GM21619 (cell line): ENCODE data around the gene RAD51B.
"Not testable (repeated sequence)": the region's sequence is repeated elsewhere in the genome, so short reads cannot be mapped to it uniquely, and the experiment has no call there.

Experiments used
- ATAC-seq: cut with Tn5 transposase; IDR thresholded peaks from one replicate; pipeline ENCODE4 v1.9.1; 2021; ENCODE audit not compliant: unreplicated experiment

RAD51B gene

GRCh38 chr14:67977434-67978034 lies 158.0 kb downstream of the RAD51B start:
- ATAC-seq, result no peak

DNA sequence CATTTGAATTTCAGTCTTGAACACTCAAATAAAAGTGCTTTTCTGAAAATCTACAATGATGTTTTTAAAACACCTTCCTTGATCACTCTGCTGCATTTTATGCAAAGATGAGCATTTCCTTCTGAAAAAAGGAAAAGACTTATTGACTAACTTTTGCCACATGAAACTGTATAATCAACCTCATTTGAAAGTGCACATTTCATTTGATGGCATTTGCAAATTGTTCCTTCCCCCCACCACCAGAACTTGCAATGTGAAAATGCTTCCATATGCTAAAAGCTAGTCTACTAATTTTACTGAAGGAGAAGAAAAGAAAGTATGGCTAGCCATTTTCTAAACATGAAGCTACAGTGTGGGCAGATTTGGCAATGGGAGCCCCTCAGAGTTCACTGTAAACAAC lies 159.2 kb downstream of the RAD51B start:
- no peak for ATAC-seq

- no peak for ATAC-seq
Measured at GRCh38 chr14:67982711-67983608, 163.4 kb downstream of the RAD51B start.

GRCh38 chr14:67984274-67984673 lies 164.7 kb downstream of the RAD51B start:
- no peak for ATAC-seq

GRCh38 chr14:67986131-67986841 lies 166.7 kb downstream of the RAD51B start:
- ATAC-seq, result no peak

DNA sequence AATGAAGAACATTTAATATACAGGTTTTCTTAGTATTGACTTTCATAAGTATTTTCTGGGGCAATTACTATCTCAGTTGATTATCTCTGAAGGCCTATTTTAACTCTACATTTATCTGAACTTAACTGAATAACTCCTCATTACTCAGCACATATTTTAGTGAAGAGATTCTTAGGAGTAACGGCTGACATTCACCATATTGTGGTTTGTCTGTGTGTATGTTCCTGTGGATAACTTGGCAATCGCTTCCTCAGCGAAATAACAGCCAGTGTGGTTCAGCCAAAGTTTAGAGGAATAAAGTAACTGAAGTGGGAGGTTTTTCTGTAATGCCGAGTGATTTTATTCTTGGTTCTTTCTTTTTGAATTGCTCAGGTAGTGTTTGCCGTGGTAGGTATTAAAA lies 168.0 kb downstream of the RAD51B start:
- no peak for ATAC-seq

GRCh38 chr14:67988210-67988609 lies 168.6 kb downstream of the RAD51B start:
- ATAC-seq, result not testable (repeated sequence)

- no peak for ATAC-seq
Measured at GRCh38 chr14:67990576-67990975, 171.0 kb downstream of the RAD51B start.

GRCh38 chr14:67994531-67994930 lies 175.0 kb downstream of the RAD51B start:
- no peak for ATAC-seq

DNA sequence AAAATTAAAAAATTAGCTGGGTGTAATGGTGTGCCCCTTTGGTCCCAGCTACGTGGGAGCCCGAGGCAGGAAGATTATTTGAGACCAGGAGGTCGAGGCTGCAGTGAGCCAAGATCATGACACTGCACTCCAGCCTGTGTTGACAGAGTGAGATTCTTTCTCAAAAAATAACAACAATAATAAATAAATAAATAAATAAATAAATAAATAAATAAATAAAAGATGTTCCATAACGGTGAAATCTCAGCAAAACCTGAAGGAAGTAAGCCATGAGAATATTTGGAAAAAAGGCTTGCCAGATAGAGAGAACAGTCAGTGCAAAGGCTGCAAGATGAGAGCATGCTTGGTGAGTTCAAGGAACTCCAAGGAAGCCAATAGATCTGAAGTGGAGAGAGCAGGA lies 176.7 kb downstream of the RAD51B start:
- ATAC-seq, result no peak

DNA sequence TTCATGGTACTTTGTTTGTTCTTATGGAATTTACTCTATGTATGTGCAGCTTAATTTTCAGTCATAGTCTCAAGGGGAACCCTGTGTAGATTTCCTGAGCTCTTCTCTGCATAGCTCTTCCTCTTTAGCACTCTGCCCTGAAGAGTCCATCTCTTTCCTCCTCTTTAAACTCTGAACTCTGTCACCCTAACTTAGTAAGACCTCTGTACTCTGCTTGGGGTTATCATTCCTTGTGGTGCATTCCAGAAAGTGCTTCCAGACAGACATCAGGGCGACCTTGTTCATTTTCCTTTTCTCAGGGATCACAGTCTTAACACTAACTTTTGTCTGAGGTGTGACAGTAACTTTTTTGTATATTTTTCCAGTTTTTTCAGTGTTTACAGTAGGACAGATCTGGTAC lies 179.3 kb downstream of the RAD51B start:
- no peak for ATAC-seq

DNA sequence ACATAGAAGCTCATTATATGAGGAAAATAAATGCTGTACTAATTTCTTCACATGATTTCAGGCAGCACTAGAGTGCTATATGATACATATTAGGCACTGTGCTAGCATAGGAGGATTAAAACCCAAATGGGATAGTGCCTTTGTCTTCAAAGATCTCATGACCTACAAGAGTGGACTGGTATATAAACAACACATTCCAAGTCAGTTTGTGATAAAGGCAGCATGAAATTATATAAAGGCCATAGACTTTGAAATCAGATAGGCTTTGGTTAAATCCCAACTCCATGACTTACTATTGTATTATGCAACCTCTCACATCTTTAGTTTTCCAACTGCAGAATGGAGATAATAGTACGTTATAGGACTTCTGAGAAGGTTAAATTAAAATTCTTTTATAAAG lies 179.7 kb downstream of the RAD51B start:
- no peak for ATAC-seq

DNA sequence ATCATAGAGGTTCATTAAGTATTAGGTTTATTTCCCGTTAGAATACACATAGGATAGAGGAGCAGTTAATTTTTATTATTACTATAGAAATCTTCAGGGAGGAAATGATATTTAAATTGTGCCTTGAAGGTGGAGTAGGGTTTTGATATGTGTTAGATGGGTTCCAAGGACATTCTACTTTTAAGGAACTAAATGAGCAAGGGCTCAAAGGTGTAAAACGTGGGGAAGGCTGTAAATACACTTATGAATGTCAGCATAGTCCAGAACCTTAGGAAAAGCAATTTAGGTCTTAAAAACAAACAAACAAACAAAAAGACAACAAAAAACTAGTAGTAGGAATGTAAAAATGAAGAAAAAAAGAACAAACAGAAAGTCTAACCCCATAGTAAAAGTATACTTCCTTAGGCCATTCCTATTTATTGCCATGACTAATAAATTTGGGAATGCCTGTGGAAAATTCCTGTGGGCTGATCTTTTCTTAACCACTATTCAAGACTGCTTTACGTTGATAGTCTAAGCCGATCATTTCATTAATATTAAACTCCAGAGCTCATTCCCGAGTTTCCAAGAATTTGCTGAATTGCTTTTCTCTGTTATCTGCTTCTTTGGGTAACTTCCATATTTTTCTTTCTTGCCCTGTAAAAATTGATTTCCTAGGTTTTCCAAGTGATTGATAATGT lies 180.3 kb downstream of the RAD51B start:
- ATAC-seq, result no peak

DNA sequence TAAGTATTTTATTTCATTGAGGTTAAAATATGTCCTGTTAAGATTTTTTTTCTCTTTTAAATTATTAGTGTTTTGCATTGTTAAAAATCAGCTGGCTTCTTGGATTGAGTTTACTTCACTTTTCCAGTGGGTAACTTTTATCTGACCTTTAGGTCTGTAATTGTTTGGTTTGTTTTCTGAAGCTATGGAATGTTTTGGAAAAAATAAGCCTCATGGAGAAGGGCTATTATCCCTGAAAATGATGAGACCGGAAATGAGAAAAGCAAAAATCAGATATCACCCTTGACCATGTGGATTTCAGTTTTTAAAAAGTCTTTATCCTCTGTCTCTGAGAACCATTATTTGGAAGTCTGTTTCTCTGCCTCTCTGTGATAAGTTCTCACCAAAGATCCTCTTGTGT lies 180.9 kb downstream of the RAD51B start:
- ATAC-seq, result no peak

GRCh38 chr14:68008491-68008890 lies 188.9 kb downstream of the RAD51B start:
- ATAC-seq, result no peak

DNA sequence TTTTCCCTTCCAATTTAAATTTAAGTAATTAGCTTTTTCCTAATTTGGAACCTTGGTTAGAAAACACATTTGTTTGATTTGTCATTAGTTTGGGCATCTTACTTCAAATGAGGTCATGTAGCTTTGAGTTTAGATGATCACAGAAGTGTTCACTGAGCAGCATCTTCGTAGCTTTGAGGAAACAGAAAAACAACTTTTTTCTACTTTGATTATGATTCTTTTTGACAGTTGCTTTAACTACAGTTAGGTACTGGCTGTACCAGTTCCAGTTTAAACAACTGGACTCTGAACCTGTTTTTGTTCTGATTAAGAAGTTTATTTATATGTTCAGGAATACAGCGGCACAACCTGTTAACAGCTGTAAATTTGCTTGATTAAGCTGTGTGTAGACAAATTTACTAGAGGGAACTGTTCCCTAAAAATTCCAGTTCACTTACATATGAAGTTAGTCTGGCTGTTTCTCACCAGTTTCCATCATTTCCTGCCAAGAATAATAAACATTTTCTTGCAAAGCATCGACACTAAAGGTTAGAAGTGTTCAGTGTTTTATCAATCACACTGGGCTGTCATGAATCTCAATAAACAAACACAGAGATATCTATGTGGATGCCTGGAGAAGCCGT lies 191.9 kb downstream of the RAD51B start:
- ATAC-seq, result no peak

DNA sequence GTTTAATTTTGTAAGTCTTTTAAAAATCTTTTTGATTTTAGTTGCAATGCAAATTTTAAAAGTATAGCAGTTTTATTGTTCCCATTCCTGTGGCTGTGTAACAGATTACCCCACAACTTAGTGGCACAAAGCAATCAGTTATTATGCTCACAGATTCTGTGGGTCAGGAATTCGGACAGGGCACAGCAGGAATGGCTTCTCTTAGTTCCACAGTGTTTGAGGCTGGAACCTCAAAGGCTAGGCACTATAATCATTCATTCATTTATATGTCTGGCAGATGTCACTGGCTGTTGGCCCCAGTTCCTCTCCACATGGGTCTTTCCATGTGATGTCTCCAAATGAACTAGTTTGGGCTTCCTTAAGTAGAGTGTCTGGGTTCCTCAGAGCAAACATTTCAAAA lies 193.3 kb downstream of the RAD51B start:
- no peak for ATAC-seq

- no peak for ATAC-seq
Measured at GRCh38 chr14:68013326-68013725, 193.7 kb downstream of the RAD51B start.

DNA sequence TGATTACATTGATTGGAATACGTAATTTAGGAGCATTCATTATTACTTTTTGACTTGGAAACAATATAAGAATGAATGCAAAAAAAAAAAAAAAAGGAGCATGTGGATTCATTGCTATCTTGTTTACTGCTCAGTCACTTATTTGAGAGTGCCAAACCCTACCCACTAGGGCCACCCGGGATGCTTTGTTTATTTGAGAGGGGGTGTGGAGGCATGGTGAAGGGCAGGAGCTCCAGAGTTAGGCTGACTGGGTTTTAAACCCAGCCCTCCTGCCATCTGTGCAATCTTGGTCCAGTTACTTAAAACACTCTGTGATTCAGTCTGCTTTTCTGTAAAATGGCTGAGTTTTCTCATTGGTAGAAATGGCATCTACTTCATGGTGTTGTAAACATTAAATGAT lies 195.2 kb downstream of the RAD51B start:
- no peak for ATAC-seq

GRCh38 chr14:68015356-68016254 lies 196.0 kb downstream of the RAD51B start:
- ATAC-seq, result no peak
